Ovary (tissue), 3 donors: ENCODE measurements around the gene ETHE1.

Experiments used
- CTCF ChIP-seq, 3 donors: fragments of 450-650 bp in 2 of 3; fragments of 200-600 bp in 1 of 3; IDR thresholded peaks; one replicate each; pipeline versions ENCODE4 v1.5.1 to v1.8.0; 2016 to 2022; ENCODE audit warnings: antibody characterized with exemption in 3 of 3, mild to moderate bottlenecking in 1 of 3
- EP300 ChIP-seq: sonication (generic); formaldehyde crosslinking; IDR thresholded peaks from one replicate; pipeline ENCODE4 v1.6.1; 2017; ENCODE audit warnings: antibody characterized with exemption
- POLR2A ChIP-seq: fragments of 450-650 bp; IDR thresholded peaks from one replicate; pipeline ENCODE4 v1.6.1; 2017; ENCODE audit warnings: antibody characterized with exemption, mild to moderate bottlenecking, moderate library complexity
- donor health status: DM: no; HTN: no; CAD: no.

GRCh38 chr19:43505186-43505456, 21.9 kb downstream of the ETHE1 start:
- TF ChIP-seq CTCF (IDR thresholded peaks at IDR 0.05) (no peak), POLR2A (no peak), EP300 (no peak)
